ENCODE data around the gene SCYGR8.
"Not testable (repeated sequence)": the region's sequence is repeated elsewhere in the genome, so short reads cannot be mapped to it uniquely, and the experiment has no call there.

SCYGR8 gene

DNA sequence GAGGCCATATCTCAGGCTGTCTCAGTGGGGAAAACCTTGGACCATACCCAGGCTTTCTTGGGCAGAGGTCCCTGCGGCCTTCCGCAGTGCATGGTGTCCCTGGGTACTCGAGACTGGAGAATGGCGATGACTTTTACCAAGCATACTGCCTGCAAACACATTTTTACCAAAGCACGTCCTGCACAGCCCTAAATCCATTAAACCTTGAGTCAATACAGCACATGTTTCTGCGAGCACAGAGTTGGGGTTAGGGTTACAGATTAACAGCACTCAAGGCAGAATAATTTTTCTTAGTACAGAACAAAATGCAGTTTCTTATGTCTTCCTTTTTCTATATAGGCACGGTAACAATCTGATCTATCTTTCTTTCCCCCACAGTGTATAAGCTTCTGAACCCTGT, 22.9 kb upstream of the SCYGR8 start:
- DNase-seq (ENCODE audit: low spot score in 2 of 2); ATAC-seq (replicated peaks; ENCODE audit: extremely low read depth, poor library complexity, severe bottlenecking); H3K4me1 Mint-ChIP-seq; H3K36me3 Mint-ChIP-seq (ENCODE audit: insufficient read depth); H3K9me3 Mint-ChIP-seq; H3K4me3 Mint-ChIP-seq; H3K27ac Mint-ChIP-seq (ENCODE audit: low read depth): not testable (repeated sequence)
- H3K27me3 Mint-ChIP-seq = peaks cover 33% of the 10 kb centered on the region

GRCh38 chr2:227724394-227725039, 21.2 kb upstream of the SCYGR8 start, which contains the start of gene SCYGR6:
Gene SCYGR6, minus strand, starts transcription at chr2:227724757. Its CDS starts 0 bp downstream, at chr2:227724757.
- Mint-ChIP-seq H3K27ac (ENCODE audit: low read depth) (no peak within 1 kb of the TSS), H3K27me3 (peaks cover 37% of the 10 kb centered on the region), H3K9me3 (no peaks in the 10 kb centered on the region), H3K4me1 (no peaks in the 10 kb centered on the region), H3K4me3 (no peak within 1 kb of the TSS), H3K36me3 (ENCODE audit: insufficient read depth) (no peaks in the 10 kb centered on the region)
- ATAC-seq (replicated peaks; ENCODE audit: extremely low read depth, poor library complexity, severe bottlenecking) (no peak), DNase-seq (ENCODE audit: low spot score in 2 of 2) (no peak)

DNA sequence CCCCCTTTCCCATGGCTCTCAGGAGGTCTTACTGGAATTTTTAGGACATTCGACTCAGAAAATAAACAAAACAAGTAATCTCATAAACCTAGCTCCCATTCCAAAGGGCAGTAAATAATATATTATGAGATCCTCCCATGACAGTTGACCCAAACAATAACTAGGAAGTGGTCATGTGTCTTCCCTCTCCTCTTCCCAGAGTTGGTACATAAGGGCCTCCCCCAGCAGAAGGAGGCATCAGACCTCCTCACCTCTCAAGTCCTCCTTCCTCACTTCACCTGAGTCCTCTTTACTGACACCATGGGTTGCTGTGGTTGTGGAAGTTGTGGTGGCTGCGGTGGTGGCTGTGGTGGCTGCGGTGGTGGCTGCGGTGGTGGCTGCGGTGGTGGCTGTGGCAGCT, 17.7 kb upstream of the SCYGR8 start, which contains the start of gene SCYGR7:
TSS of gene SCYGR7 (plus strand) at position 301 of the 400 bp plus-strand sequence. CDS start at position 301, 0 bp downstream.
- Mint-ChIP-seq H3K27me3 (peaks cover 20% of the 10 kb centered on the region), H3K36me3 (ENCODE audit: insufficient read depth) (no peaks in the 10 kb centered on the region), H3K27ac (ENCODE audit: low read depth) (no peak within 1 kb of the TSS)

DNA sequence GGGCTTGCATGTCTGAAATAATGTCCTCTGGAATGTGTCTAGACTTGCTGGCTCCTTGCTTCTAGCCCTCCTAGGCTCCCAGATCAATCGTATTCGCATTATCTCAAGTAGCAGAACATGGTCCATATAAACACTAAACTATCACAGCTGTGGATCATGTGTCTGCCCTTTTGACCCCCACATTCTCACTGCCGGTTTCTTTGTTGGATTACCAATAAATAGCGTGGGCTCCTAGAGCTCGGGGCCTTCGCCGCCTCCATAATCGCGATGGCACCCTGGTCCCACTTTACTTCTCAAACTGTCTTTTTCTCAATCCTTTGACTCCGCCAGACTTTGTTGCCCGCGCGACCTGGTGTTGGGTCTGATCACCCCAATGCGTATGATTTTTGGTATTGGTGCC, 6.3 kb upstream of the SCYGR8 start:
- Mint-ChIP-seq H3K9me3 (peaks cover 4% of the 10 kb centered on the region), H3K27ac (ENCODE audit: low read depth) (no peak overlapping the region), H3K27me3 (peaks cover 18% of the 10 kb centered on the region), H3K4me3 (no peak overlapping the region), H3K36me3 (ENCODE audit: insufficient read depth) (no peaks in the 10 kb centered on the region), H3K4me1 (no peaks in the 10 kb centered on the region)
- ATAC-seq (replicated peaks; ENCODE audit: extremely low read depth, poor library complexity, severe bottlenecking) = no peak
- no peak for DNase-seq (ENCODE audit: low spot score in 2 of 2)

More for the DNA sequence above, 17.7 kb upstream of the SCYGR8 start, which contains the start of gene SCYGR7:
- DNase-seq (ENCODE audit: low spot score in 2 of 2) (no peak), ATAC-seq (replicated peaks; ENCODE audit: extremely low read depth, poor library complexity, severe bottlenecking) (no peak)
- Mint-ChIP-seq H3K4me1 (no peaks in the 10 kb centered on the region), H3K4me3 (no peak within 1 kb of the TSS), H3K9me3 (no peaks in the 10 kb centered on the region)

- H3K4me3 Mint-ChIP-seq; H3K4me1 Mint-ChIP-seq; H3K36me3 Mint-ChIP-seq (ENCODE audit: insufficient read depth); DNase-seq (ENCODE audit: low spot score in 2 of 2); H3K9me3 Mint-ChIP-seq; H3K27ac Mint-ChIP-seq (ENCODE audit: low read depth); ATAC-seq (replicated peaks; ENCODE audit: extremely low read depth, poor library complexity, severe bottlenecking): not testable (repeated sequence)
- peaks cover 18% of the 10 kb centered on the region for H3K27me3 Mint-ChIP-seq
These were observed 5.0 kb upstream of the SCYGR8 start for GRCh38 chr2:227740705-227741104.

DNA sequence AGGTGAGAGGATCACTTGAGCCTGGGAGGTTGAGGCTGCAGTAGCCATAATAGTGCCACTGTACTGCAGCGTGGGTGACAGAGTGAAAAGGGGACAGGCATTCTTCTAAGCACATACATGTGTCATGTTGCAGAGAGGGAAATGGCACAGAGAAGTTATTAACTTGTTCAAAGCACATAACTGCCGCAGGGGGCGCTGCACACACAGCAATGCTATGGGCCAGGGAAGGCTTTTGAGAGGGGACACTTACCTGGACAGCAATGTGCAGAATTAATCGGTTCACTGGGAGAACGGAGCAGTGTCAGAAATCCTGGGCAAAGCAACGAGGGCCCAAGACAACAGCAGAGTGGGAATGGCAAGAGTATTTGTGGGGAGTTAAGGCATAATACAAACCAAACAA, 2.4 kb downstream of the SCYGR8 start:
- DNase-seq (ENCODE audit: low spot score in 2 of 2) = no peak
- peaks cover 42% of the 10 kb centered on the region for H3K27me3 Mint-ChIP-seq
- H3K36me3 Mint-ChIP-seq (ENCODE audit: insufficient read depth) = no peaks in the 10 kb centered on the region
- no peaks in the 10 kb centered on the region for H3K9me3 Mint-ChIP-seq
- no peak for ATAC-seq (replicated peaks; ENCODE audit: extremely low read depth, poor library complexity, severe bottlenecking)
- H3K4me3 Mint-ChIP-seq = no peak overlapping the region
- no peak overlapping the region for H3K27ac Mint-ChIP-seq (ENCODE audit: low read depth)
- no peaks in the 10 kb centered on the region for H3K4me1 Mint-ChIP-seq

DNA sequence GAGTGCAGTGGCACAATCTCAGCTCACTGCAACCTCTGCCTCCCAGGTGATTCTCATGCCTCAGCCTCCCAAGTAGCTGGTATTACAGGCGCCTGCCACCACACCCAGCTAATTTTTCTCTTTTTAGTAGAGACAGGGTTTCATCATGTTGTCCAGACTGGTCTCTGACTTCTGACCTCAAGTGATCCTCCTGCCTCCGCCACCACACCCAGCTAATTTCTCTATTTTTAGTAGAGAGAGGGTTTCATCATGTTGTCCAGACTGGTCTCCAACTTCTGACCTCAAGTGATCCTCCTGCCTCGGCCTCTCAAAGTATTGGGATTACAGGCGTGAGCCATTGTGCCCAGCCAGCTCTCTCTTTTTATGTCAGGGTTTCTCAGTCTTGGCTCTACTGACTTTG, 10.6 kb downstream of the SCYGR8 start:
- not testable (repeated sequence) for H3K4me3 Mint-ChIP-seq; H3K36me3 Mint-ChIP-seq (ENCODE audit: insufficient read depth); H3K27ac Mint-ChIP-seq (ENCODE audit: low read depth); H3K9me3 Mint-ChIP-seq; DNase-seq (ENCODE audit: low spot score in 2 of 2); H3K4me1 Mint-ChIP-seq; ATAC-seq (replicated peaks; ENCODE audit: extremely low read depth, poor library complexity, severe bottlenecking)
- H3K27me3 Mint-ChIP-seq = peaks cover 16% of the 10 kb centered on the region

DNA sequence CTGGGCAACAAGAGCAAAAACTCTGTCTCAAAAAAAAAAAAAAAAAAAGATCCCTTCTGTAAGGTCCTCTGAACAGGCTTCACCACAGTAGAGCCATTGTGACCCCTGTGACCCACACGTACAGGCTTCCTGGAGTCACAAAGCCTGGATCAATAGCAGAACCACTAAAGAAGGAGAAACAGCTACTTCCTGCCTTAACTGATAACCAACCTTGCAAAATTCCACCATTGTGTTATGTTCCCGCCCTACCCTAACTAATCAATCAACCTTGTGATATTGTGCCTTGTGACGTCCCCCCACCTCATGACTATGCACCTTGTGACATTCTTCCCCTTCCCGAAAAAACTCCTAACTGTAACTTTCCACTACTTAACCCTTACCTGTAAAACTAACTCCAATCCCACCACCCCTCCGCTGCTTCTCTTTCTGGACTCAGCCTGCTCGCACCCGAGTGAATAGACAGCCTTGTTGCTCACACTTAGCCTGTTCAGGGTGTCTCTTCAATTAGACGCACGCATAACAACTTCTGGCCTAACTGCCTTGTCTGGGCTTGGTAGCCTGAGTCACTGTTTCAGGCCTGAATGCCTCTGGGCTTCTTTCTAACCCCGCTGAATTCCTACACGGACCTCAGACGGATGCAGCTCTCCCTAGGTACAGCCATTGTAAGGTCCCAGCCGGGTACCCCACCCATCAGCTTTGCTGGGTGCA, 13.9 kb downstream of the SCYGR8 start:
- H3K27ac Mint-ChIP-seq (ENCODE audit: low read depth) = no peak overlapping the region
- DNase-seq (ENCODE audit: low spot score in 2 of 2) = no peak
- no peak overlapping the region for H3K4me3 Mint-ChIP-seq
- ATAC-seq (replicated peaks; ENCODE audit: extremely low read depth, poor library complexity, severe bottlenecking) = no peak
- H3K27me3 Mint-ChIP-seq = no peaks in the 10 kb centered on the region
- no peaks in the 10 kb centered on the region for H3K9me3 Mint-ChIP-seq
- no peaks in the 10 kb centered on the region for H3K36me3 Mint-ChIP-seq (ENCODE audit: insufficient read depth)
- H3K4me1 Mint-ChIP-seq = no peaks in the 10 kb centered on the region

GRCh38 chr2:227761740-227762476, 16.2 kb downstream of the SCYGR8 start:
- Mint-ChIP-seq H3K36me3 (ENCODE audit: insufficient read depth) (no peaks in the 10 kb centered on the region), H3K27ac (ENCODE audit: low read depth) (no peak overlapping the region), H3K4me1 (peaks cover 5% of the 10 kb centered on the region), H3K9me3 (no peaks in the 10 kb centered on the region), H3K4me3 (no peak overlapping the region), H3K27me3 (peaks cover 12% of the 10 kb centered on the region)
- ATAC-seq (replicated peaks; ENCODE audit: extremely low read depth, poor library complexity, severe bottlenecking) (no peak), DNase-seq (ENCODE audit: low spot score in 2 of 2) (no peak)

- H3K27me3 Mint-ChIP-seq = peaks cover 12% of the 10 kb centered on the region
- no peak overlapping the region for H3K4me3 Mint-ChIP-seq
- H3K9me3 Mint-ChIP-seq = no peaks in the 10 kb centered on the region
- H3K4me1 Mint-ChIP-seq = peaks cover 5% of the 10 kb centered on the region
- no peak overlapping the region for H3K27ac Mint-ChIP-seq (ENCODE audit: low read depth)
- DNase-seq (ENCODE audit: low spot score in 2 of 2) (no peak), ATAC-seq (replicated peaks; ENCODE audit: extremely low read depth, poor library complexity, severe bottlenecking) (no peak)
- no peaks in the 10 kb centered on the region for H3K36me3 Mint-ChIP-seq (ENCODE audit: insufficient read depth)
These were observed 20.2 kb downstream of the SCYGR8 start for GRCh38 chr2:227765788-227766372.

- ATAC-seq (replicated peaks; ENCODE audit: extremely low read depth, poor library complexity, severe bottlenecking) (no peak), DNase-seq (ENCODE audit: low spot score in 2 of 2) (peak; percentile 13 to 19)
- peaks cover 12% of the 10 kb centered on the region for H3K27me3 Mint-ChIP-seq
- no peaks in the 10 kb centered on the region for H3K9me3 Mint-ChIP-seq
- no peaks in the 10 kb centered on the region for H3K36me3 Mint-ChIP-seq (ENCODE audit: insufficient read depth)
- H3K4me3 Mint-ChIP-seq = no peak overlapping the region
- H3K4me1 Mint-ChIP-seq = peaks cover 5% of the 10 kb centered on the region
- no peak overlapping the region for H3K27ac Mint-ChIP-seq (ENCODE audit: low read depth)
These were observed 20.7 kb downstream of the SCYGR8 start for GRCh38 chr2:227766373-227766883.

- Mint-ChIP-seq H3K9me3 (no peaks in the 10 kb centered on the region), H3K4me1 (peaks cover 5% of the 10 kb centered on the region), H3K27ac (ENCODE audit: low read depth) (no peak overlapping the region), H3K36me3 (ENCODE audit: insufficient read depth) (no peaks in the 10 kb centered on the region), H3K27me3 (peaks cover 12% of the 10 kb centered on the region), H3K4me3 (no peak overlapping the region)
- no peak for ATAC-seq (replicated peaks; ENCODE audit: extremely low read depth, poor library complexity, severe bottlenecking)
- DNase-seq (ENCODE audit: low spot score in 2 of 2) = no peak
These were observed 22.1 kb downstream of the SCYGR8 start for GRCh38 chr2:227767830-227768229.

All from central memory CD8-positive, alpha-beta T cell (primary cell).